ENCODE results near the gene APOC3. TPM values are rescaled to one million over a fixed set of nuclear protein-coding genes. Genes with fewer than 3 reads are reported as not detected.

Gene APOC3
- total and polyA plus RNA-seq, 9 of the 15 experiments (the other 6 are each of a cell fraction or from before 2014, with no cell fraction given), result 1.1 TPM; not detected in 8

- 33% methylated on average over 12 of the region's 19 CpGs for whole genome bisulfite sequencing (ENCODE audit: insufficient coverage, low coverage, missing lambda C conversion rate)
- no peaks in the 10 kb centered on the region for H3K36me3 ChIP-seq (ENCODE audit: control insufficient read depth, insufficient read depth, low read length)
- ATAC-seq (no peak), FAIRE-seq (no peak), DNase-seq (ENCODE audit: extremely low read depth in 1 of 4, low spot score in 3 of 4) (no peak)
- peaks cover 0 to 4% of the 10 kb centered on the region in 2 experiments; a peak in 1 of 5 replicates for H3K27me3 ChIP-seq (ENCODE audit: control insufficient read depth in 2 of 2, insufficient read depth in 2 of 2, low read length in 2 of 2)
- H2AFZ ChIP-seq (ENCODE audit: low read depth, low read length), result peak within 1 kb of the TSS; percentile 36; the same call in 1 of the 2 replicates
- H3K27ac ChIP-seq (ENCODE audit: extremely low read depth, low read depth, low read length), result no peak within 1 kb of the TSS
- H3K9me1 ChIP-seq (ENCODE audit: control insufficient read depth, insufficient read depth, low read length), result no peaks in the 10 kb centered on the region
- H3K4me1 ChIP-seq (replicated peaks in 1 of 2; ENCODE audit: control insufficient read depth in 2 of 2, insufficient read depth in 2 of 2, low read length in 2 of 2), result peaks cover 15 to 32% of the 10 kb centered on the region in 2 experiments; a peak in 4 of 5 replicates
- intact Hi-C loops (cut with micrococcal nuclease), result loop anchor here (10.0 kb wide), 1 partner anchor 103 kb away; no protein-coding TSS in a partner anchor
- TF ChIP-seq ZNF274 (IDR thresholded peaks at IDR 0.05; ENCODE audit: borderline replicate concordance, low read depth, low read length), result no peak
- TF ChIP-seq, protein P1, sequence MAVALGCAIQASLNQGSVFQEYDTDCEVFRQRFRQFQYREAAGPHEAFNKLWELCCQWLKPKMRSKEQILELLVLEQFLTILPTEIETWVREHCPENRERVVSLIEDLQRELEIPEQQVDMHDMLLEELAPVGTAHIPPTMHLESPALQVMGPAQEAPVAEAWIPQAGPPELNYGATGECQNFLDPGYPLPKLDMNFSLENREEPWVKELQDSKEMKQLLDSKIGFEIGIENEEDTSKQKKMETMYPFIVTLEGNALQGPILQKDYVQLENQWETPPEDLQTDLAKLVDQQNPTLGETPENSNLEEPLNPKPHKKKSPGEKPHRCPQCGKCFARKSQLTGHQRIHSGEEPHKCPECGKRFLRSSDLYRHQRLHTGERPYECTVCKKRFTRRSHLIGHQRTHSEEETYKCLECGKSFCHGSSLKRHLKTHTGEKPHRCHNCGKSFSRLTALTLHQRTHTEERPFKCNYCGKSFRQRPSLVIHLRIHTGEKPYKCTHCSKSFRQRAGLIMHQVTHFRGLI (CRISPR knock-in tag; IDR thresholded peaks at IDR 0.05), result no peak
- TF ChIP-seq, protein P2, sequence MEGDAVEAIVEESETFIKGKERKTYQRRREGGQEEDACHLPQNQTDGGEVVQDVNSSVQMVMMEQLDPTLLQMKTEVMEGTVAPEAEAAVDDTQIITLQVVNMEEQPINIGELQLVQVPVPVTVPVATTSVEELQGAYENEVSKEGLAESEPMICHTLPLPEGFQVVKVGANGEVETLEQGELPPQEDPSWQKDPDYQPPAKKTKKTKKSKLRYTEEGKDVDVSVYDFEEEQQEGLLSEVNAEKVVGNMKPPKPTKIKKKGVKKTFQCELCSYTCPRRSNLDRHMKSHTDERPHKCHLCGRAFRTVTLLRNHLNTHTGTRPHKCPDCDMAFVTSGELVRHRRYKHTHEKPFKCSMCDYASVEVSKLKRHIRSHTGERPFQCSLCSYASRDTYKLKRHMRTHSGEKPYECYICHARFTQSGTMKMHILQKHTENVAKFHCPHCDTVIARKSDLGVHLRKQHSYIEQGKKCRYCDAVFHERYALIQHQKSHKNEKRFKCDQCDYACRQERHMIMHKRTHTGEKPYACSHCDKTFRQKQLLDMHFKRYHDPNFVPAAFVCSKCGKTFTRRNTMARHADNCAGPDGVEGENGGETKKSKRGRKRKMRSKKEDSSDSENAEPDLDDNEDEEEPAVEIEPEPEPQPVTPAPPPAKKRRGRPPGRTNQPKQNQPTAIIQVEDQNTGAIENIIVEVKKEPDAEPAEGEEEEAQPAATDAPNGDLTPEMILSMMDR (IDR thresholded peaks at IDR 0.05 in 2 of 3, conservative IDR thresholded peaks at IDR 0.05 in 1 of 3; ENCODE audit: insufficient read depth in 2 of 3, low read depth in 1 of 3, low read length in 3 of 3), result 0 out of 6 replicates have a peak, but pooled peaks of 1 of the 3 experiments have one; percentile 2
- TF ChIP-seq, protein P3, sequence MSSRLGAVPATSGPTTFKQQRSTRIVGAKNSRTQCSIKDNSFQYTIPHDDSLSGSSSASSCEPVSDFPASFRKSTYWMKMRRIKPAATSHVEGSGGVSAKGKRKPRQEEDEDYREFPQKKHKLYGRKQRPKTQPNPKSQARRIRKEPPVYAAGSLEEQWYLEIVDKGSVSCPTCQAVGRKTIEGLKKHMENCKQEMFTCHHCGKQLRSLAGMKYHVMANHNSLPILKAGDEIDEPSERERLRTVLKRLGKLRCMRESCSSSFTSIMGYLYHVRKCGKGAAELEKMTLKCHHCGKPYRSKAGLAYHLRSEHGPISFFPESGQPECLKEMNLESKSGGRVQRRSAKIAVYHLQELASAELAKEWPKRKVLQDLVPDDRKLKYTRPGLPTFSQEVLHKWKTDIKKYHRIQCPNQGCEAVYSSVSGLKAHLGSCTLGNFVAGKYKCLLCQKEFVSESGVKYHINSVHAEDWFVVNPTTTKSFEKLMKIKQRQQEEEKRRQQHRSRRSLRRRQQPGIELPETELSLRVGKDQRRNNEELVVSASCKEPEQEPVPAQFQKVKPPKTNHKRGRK (tag; IDR thresholded peaks at IDR 0.05), result no peak
- in situ Hi-C loops (cut with MboI), result no loop called here
- 0 out of 4 replicates have a peak within 1 kb of the TSS, but pooled peaks of 1 of the 2 experiments have one; percentile 20 for H3K9ac ChIP-seq (ENCODE audit: insufficient read depth in 1 of 2, low read depth in 2 of 2, low read length in 2 of 2)
- no peak within 1 kb of the TSS for H3K4me3 ChIP-seq
- ChIA-PET POLR2A (interaction anchor here (0.9 to 1.5 kb wide), 3 partner anchors 10 to 259 kb away, joined by 3 to 7 read pairs (median 4); no protein-coding TSS in a partner anchor), CTCF (ENCODE audit: low intra/inter-chr PET ratio) (no interaction called here)
- no peaks in the 10 kb centered on the region for H4K20me1 ChIP-seq (replicated peaks; ENCODE audit: control insufficient read depth, insufficient read depth, low read length)
- no peaks in the 10 kb centered on the region for H3K9me3 ChIP-seq (replicated peaks; ENCODE audit: control insufficient read depth, insufficient read depth, low read depth, low read length)
- no peak within 1 kb of the TSS for H3K4me2 ChIP-seq (ENCODE audit: insufficient read depth, low read length)
- H3K79me2 ChIP-seq (ENCODE audit: control insufficient read depth, insufficient read depth, low read length), result no peaks in the 10 kb centered on the region
- no TSS peak for BruUV-seq (replicated peaks)
Observed at GRCh38 chr11:116837231-116838091, 7.8 kb downstream of the APOC3 start, which contains the start of gene APOA1. TSS of gene APOA1 (minus strand) at chr11:116837622. CDS start at chr11:116837387, 235 bp downstream.

All from K562 (cell line).